HepG2 (cell line): ENCODE results near the gene TARDBP. TPM values are rescaled to one million over a fixed set of nuclear protein-coding genes. Genes with fewer than 3 reads are reported as not detected.

ENCODE experiments used
- ATAC-seq: fragments of 200-7000 bp; cut with Tn5 transposase; 3 replicates; pipeline ENCODE4 v1.9.1; 2020; ENCODE audit warnings: mild to moderate bottlenecking, moderate library complexity
- BruUV-seq: library from RNA; stranded (reverse); fragments of 400-500 nt; replicated peaks from 2 replicates; lab custom pipeline; 2021; lab: Mats Ljungman, UMichigan
- CTCF ChIA-PET: fragments of 300-600 bp; formaldehyde crosslinking; extraction: SDS; loops from one replicate; lab custom pipeline; 2021; ENCODE audit warnings: low total read pairs, inconsistent platforms, low intra/inter-chr PET ratio; lab: Yijun Ruan, JAX
- POLR2A ChIA-PET: fragments of 350-600 bp; sonication (Branson Sonifier 250); formaldehyde crosslinking; loops from one replicate; lab custom pipeline; 2020; ENCODE audit warnings: antibody characterized with exemption, inconsistent platforms; lab: Yijun Ruan, JAX
- DNase-seq: peaks from one replicate; pipeline ENCODE4 v3.0.0-alpha.2; 2015; ENCODE audit warnings: low spot score
- FAIRE-seq: peaks from 3 replicates; lab custom pipeline; 2011; peaks lifted over from hg19 to GRCh38; lab: Jason Lieb, UNC
- H2AFZ ChIP-seq: one replicate; pipeline ENCODE4 v1.6.1; 2011; ENCODE audit warnings: low read length, inconsistent platforms
- H3K27ac ChIP-seq: fragments of 300-600 bp; 3 replicates; pipeline ENCODE4 v1.8.0; 2011; ENCODE audit warnings: mixed run types, mild to moderate bottlenecking, mixed read lengths, low read length, inconsistent platforms; ENCODE audit not compliant: insufficient read depth; ENCODE audit errors: extremely low read length
- H3K27me3 ChIP-seq, 2 experiments: fragments of 200-600 bp in 1 of 2; 2 replicates in 1 of 2; 3 replicates in 1 of 2; pipeline versions ENCODE4 v1.6.0 to v1.8.0; 2011; ENCODE audit warnings: low read length in 2 of 2, mild to moderate bottlenecking in 2 of 2, moderate library complexity in 2 of 2, inconsistent platforms in 1 of 2; ENCODE audit not compliant: insufficient read depth in 2 of 2, control insufficient read depth in 1 of 2
- H3K36me3 ChIP-seq, 2 experiments: fragments of 200-600 bp in 1 of 2; replicated peaks in 1 of 2; 2 replicates in 1 of 2; 3 replicates in 1 of 2; pipeline versions ENCODE4 v1.5.1 to v1.8.0; 2011; ENCODE audit warnings: low read length in 2 of 2, inconsistent platforms in 1 of 2; ENCODE audit not compliant: insufficient read depth in 2 of 2, control insufficient read depth in 1 of 2
- H3K4me1 ChIP-seq: 2 replicates; pipeline ENCODE4 v1.5.1; 2012; ENCODE audit warnings: low read length, inconsistent platforms; ENCODE audit not compliant: insufficient read depth
- H3K4me2 ChIP-seq: 2 replicates; pipeline ENCODE4 v1.6.0; 2011; ENCODE audit warnings: low read depth, low read length, inconsistent platforms
- H3K4me3 ChIP-seq, 3 experiments: fragments of 200-600 bp in 1 of 3; sonication (generic), shearing (Covaris generic) in 1 of 3; replicated peaks in 1 of 3; 2 replicates each; pipeline ENCODE4 v1.5.1; 2011 to 2016; ENCODE audit warnings: low read length in 3 of 3, inconsistent platforms in 2 of 3, low read depth in 2 of 3, mild to moderate bottlenecking in 2 of 3, control low read depth in 1 of 3, mixed read lengths in 1 of 3; ENCODE audit not compliant: insufficient read depth in 1 of 3
- H3K79me2 ChIP-seq: one replicate; pipeline ENCODE4 v1.6.1; 2011; ENCODE audit warnings: low read length, inconsistent platforms; ENCODE audit not compliant: insufficient read depth
- H3K9ac ChIP-seq: 2 replicates; pipeline ENCODE4 v1.6.0; 2011; ENCODE audit warnings: mild to moderate bottlenecking, low read depth, low read length, inconsistent platforms; ENCODE audit not compliant: insufficient read depth
- H3K9me3 ChIP-seq: 2 replicates; pipeline ENCODE4 v1.5.1; 2012; ENCODE audit warnings: mild to moderate bottlenecking, low read length
- H4K20me1 ChIP-seq: 2 replicates; pipeline ENCODE4 v1.6.0; 2011; ENCODE audit warnings: inconsistent platforms, mild to moderate bottlenecking, low read length, moderate library complexity; ENCODE audit not compliant: insufficient read depth
- AGO2 ChIP-seq: fragments of 200-400 bp; formaldehyde crosslinking; optimal IDR thresholded peaks from 2 replicates; pipeline ENCODE3; 2017; ENCODE audit warnings: mild to moderate bottlenecking, low read depth, low read length, moderate library complexity
- ATF3 ChIP-seq: sonication (generic); formaldehyde crosslinking; IDR thresholded peaks from 2 replicates; pipeline ENCODE4 v1.4.0; 2020; ENCODE audit warnings: missing genetic modification reagents
- PAX8 ChIP-seq: sonication (generic); formaldehyde crosslinking; IDR thresholded peaks from 2 replicates; pipeline ENCODE4 v1.8.0; 2022; ENCODE audit warnings: mild to moderate bottlenecking, missing genetic modification reagents, borderline replicate concordance
- RBFOX2 ChIP-seq: fragments of 200-400 bp; formaldehyde crosslinking; IDR thresholded peaks from 2 replicates; pipeline ENCODE4 v1.6.1; 2017; ENCODE audit warnings: low read depth, mild to moderate bottlenecking, low read length
- SMARCE1 ChIP-seq: fragments of 450-650 bp; IDR thresholded peaks from 2 replicates; pipeline ENCODE4 v1.6.1; 2017; ENCODE audit warnings: borderline replicate concordance
- ZNF768 ChIP-seq: sonication (generic); formaldehyde crosslinking; IDR thresholded peaks from 2 replicates; pipeline ENCODE4 v1.4.0; 2020; ENCODE audit warnings: missing genetic modification reagents
- ZNF788 ChIP-seq: sonication (generic); formaldehyde crosslinking; IDR thresholded peaks from 2 replicates; pipeline ENCODE4 v1.5.0; 2020; ENCODE audit warnings: mild to moderate bottlenecking, missing genetic modification reagents, borderline replicate concordance
- WGBS: methylation state at CpG from one replicate; pipeline ENCODE4 v1.1.6; 2017; ENCODE audit warnings: low lambda C conversion rate; 5-methylcytosine and 5-hydroxymethylcytosine counted together
- in situ Hi-C: cut with HindIII; loops from 2 replicates; pipeline ENCODE4 v1.10.0; 2017; ENCODE audit warnings: low pct_unique_long_range_greater_than_20kb; ENCODE audit not compliant: extremely low pct_ligation_motif_present
- intact Hi-C: fragments of 100-400 bp; cut with micrococcal nuclease; formaldehyde crosslinking; loops from one replicate; pipeline ENCODE4 v1.10.0; 2022; ENCODE audit not compliant: unreplicated experiment
- polyA plus RNA-seq, 8 experiments: library from polyadenylated mRNA; depleted of rRNA in 3 of 8; stranded (reverse) in 7 of 8; unstranded in 1 of 8; fragments of >200 nt; fragmentation: Illumina TruSeq in 4 of 8; extraction: Trizol in 4 of 8; gene quantifications; 2 replicates each; pipeline versions ENCODE4 v1.2.1 to v1.2.3, GENCODE V29; 2011 to 2016; ENCODE audit warnings: low read depth in 4 of 8, missing spikeins in 1 of 8, mixed read lengths in 1 of 8; ENCODE audit not compliant: insufficient read depth in 1 of 8
- total RNA-seq, 5 experiments: library from RNA; depleted of rRNA; stranded (reverse); fragments of >200 nt; fragmentation: Illumina TruSeq; extraction: Trizol; gene quantifications; 2 replicates each; pipeline ENCODE4 v1.2.3, GENCODE V29; 2016; ENCODE audit warnings: low read depth in 1 of 5
- TF ChIP-seq, protein P1 (sequence below): IDR thresholded peaks from 2 replicates; pipeline ENCODE4 v1.6.1; 2016; ENCODE audit warnings: control low read depth

TARDBP gene
- total and polyA plus RNA-seq, 2 of the 13 experiments (the other 11 are each of a cell fraction or from before 2014, with no cell fraction given): 62.4 to 93.0 TPM

DNA sequence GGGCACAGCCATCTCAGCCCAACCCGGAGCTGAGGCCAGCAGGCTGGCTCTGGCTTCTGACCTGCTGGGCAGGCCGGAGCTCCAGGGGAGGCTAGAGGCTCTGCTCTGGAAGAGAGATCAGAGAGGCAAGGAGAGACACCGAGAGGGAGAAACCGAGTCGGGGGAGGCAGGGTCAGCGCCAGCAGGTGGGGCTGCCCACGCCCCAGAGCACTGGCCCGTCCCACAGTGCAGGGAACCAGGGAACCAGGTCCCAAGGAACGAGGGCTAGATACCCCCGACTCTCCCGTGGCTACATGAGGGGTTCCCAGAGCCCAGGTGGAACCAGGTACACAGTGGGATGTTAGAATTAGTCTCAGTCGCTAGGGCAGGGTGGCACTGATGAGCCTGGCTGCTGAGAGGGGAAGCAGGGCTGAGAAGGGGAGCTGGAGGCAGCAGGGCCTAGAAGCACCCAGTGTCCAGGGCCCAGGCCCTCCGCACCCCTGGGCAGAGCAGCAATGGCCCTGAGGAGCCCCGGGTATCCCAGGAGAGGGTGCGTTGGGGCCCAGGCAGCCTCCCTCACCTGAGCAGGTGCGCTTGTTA, 32.5 kb downstream of the TARDBP start:
- intact Hi-C loops: no loop called here
- H4K20me1 ChIP-seq: no peaks in the 10 kb centered on the region
- no peaks in the 10 kb centered on the region for H3K79me2 ChIP-seq
- H3K4me2 ChIP-seq: no peak overlapping the region
- no peaks in the 10 kb centered on the region for H3K27me3 ChIP-seq
- TF ChIP-seq SMARCE1 (no peak), RBFOX2 (peak; percentile 48; the same call in 1 of the 2 replicates), AGO2 (peak; percentile 50), PAX8 (CRISPR knock-in tag) (no peak)
- H3K36me3 ChIP-seq: no peaks in the 10 kb centered on the region
- in situ Hi-C loops: loop anchor here (25.0 kb wide), 1 partner anchor 592 kb away; no protein-coding TSS in a partner anchor
- BruUV-seq: no TSS peak
- POLR2A ChIA-PET: interaction anchor here (0.6 to 3.0 kb wide), 4 partner anchors 9 to 246 kb away, joined by 3 to 18 read pairs (median 8); partner anchors contain the start of genes SRM and TARDBP
- no peak overlapping the region for H3K4me3 ChIP-seq
- ATAC-seq (no peak), DNase-seq (no peak), FAIRE-seq (no peak)
- no peaks in the 10 kb centered on the region for H3K9me3 ChIP-seq
- no peak overlapping the region for H2AFZ ChIP-seq
- 98% methylated on average over 10 of the region's 16 CpGs for WGBS
- H3K27ac ChIP-seq: no peak overlapping the region
- CTCF ChIA-PET: no interaction called here
- no peak overlapping the region for H3K9ac ChIP-seq
- H3K4me1 ChIP-seq: peaks cover 28% of the 10 kb centered on the region

DNA sequence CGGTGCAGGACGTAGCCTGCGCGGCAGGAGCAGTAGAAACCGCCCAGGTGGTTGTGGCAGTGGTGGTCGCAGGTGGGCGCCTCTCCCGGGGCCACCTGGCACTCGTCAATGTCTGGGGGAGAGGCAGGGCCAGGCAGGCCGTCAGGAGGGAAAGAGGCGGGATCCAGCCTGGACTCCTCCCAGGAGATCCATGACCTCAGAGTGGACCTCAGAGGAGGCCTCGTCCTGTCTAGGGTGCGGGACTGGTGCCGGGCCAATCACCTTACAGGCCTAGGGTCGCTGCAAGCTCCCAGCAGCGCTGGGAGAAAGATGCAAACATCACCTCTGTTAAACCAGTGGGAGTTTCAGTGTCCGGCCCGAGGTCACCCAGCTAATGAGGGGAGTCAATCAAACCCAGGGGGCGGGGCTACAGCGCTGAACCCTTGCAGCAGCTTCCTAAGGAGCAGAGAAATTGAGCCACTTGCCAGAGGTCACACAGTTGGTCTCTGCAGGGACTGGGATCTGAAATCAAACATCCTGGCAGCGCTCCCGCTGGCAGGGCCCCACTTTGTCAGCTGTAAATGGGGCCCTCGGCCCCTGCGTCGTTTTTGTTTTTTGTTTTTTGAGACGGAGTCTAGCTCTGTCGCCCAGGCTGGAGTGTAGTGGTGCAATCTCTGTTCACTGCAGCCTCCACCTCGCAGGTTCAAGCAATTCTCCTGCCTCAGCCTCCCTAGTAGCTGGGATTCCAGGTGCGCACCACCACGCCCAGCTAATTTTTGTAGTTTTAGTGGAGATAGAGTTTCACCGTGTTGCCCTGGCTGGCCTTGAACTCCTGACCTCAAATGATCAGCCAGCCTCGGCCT, 33.2 kb downstream of the TARDBP start:
- Histone ChIP-seq H2AFZ (no peak overlapping the region), H3K4me3 (peak overlapping the region in 1 of 3 experiments; percentile 72; a peak in 1 of 6 replicates), H3K9ac (peak overlapping the region; percentile 76), H3K27me3 (no peaks in the 10 kb centered on the region), H3K79me2 (no peaks in the 10 kb centered on the region), H4K20me1 (no peaks in the 10 kb centered on the region), H3K4me2 (peak overlapping the region; percentile 80), H3K36me3 (no peaks in the 10 kb centered on the region), H3K4me1 (peaks cover 28% of the 10 kb centered on the region), H3K27ac (peak overlapping the region; percentile 85), H3K9me3 (no peaks in the 10 kb centered on the region)
- no TSS peak for BruUV-seq
- CTCF ChIA-PET: no interaction called here
- intact Hi-C loops (no loop called here), in situ Hi-C loops (loop anchor here (25.0 kb wide), 1 partner anchor 592 kb away; no protein-coding TSS in a partner anchor)
- ATAC-seq: peak; percentile 3; the same call in 1 of the 3 replicates
- no peak for FAIRE-seq
- no peak for DNase-seq
- WGBS: 82% methylated on average over 25 of the region's 32 CpGs
- POLR2A ChIA-PET: interaction anchor here (1.5 to 3.0 kb wide), 4 partner anchors 10 to 54 kb away, joined by 3 to 18 read pairs (median 12); partner anchors contain the start of genes EXOSC10, SRM and TARDBP
- TF ChIP-seq ATF3 (CRISPR knock-in tag) (no peak), ZNF768 (CRISPR knock-in tag) (peak; percentile 64), ZNF788 (CRISPR knock-in tag) (peak; percentile 16; the same call in 1 of the 2 replicates)
- TF ChIP-seq, protein P1, sequence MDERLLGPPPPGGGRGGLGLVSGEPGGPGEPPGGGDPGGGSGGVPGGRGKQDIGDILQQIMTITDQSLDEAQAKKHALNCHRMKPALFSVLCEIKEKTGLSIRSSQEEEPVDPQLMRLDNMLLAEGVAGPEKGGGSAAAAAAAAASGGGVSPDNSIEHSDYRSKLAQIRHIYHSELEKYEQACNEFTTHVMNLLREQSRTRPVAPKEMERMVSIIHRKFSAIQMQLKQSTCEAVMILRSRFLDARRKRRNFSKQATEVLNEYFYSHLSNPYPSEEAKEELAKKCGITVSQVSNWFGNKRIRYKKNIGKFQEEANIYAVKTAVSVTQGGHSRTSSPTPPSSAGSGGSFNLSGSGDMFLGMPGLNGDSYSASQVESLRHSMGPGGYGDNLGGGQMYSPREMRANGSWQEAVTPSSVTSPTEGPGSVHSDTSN (CRISPR knock-in tag): 0 out of 2 replicates have a peak, but pooled peaks have one; percentile 55
